Coronary artery (tissue), 2 donors: ENCODE data around the gene TRPV4.
A peak's percentile ranks its signal among the peaks of the same experiment; 100 is the strongest.

ENCODE experiments used
- DNase-seq: peaks from one replicate; pipeline ENCODE4 v3.0.0-alpha.2; 2017; ENCODE audit warnings: low spot score
- H3K27ac ChIP-seq, 2 donors: fragments of 200-600 bp; sonication (generic); one replicate each; pipeline ENCODE4 v1.5.1; 2016 to 2019
- H3K4me3 ChIP-seq: fragments of 200-600 bp; sonication (generic); 2 replicates; pipeline ENCODE4 v1.5.1; 2016; ENCODE audit warnings: mild to moderate bottlenecking, moderate library complexity
- TF ChIP-seq, protein P1 (sequence below): fragments of 200-600 bp; sonication (generic); IDR thresholded peaks from one replicate; pipeline ENCODE4 v1.5.1; 2019; ENCODE audit warnings: antibody characterized with exemption

Gene TRPV4

DNA sequence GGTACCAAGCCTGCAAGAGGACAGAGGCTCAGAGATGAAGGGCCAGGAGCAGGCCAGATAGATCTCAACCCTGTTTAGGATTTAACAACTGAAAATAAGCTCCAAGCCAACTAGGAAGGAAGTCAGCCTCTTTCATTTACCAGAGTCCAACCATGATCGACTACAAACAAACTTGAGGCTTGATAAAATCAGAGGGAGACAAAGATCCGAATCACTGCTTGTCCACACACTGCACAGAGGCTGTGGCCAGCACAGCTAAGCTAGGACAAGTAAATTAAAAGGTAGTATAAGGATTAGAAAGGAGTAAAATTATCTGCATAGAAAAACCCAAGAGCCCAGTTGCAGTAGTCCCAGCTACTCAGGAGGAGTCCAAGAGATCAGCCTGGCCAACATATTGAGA lies 79.2 kb downstream of the TRPV4 start:
- Histone ChIP-seq H3K4me3 (no peak overlapping the region), H3K27ac (no peak overlapping the region)
- TF ChIP-seq, protein P1, sequence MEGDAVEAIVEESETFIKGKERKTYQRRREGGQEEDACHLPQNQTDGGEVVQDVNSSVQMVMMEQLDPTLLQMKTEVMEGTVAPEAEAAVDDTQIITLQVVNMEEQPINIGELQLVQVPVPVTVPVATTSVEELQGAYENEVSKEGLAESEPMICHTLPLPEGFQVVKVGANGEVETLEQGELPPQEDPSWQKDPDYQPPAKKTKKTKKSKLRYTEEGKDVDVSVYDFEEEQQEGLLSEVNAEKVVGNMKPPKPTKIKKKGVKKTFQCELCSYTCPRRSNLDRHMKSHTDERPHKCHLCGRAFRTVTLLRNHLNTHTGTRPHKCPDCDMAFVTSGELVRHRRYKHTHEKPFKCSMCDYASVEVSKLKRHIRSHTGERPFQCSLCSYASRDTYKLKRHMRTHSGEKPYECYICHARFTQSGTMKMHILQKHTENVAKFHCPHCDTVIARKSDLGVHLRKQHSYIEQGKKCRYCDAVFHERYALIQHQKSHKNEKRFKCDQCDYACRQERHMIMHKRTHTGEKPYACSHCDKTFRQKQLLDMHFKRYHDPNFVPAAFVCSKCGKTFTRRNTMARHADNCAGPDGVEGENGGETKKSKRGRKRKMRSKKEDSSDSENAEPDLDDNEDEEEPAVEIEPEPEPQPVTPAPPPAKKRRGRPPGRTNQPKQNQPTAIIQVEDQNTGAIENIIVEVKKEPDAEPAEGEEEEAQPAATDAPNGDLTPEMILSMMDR, result no peak
- peak; percentile 7 for DNase-seq

DNA sequence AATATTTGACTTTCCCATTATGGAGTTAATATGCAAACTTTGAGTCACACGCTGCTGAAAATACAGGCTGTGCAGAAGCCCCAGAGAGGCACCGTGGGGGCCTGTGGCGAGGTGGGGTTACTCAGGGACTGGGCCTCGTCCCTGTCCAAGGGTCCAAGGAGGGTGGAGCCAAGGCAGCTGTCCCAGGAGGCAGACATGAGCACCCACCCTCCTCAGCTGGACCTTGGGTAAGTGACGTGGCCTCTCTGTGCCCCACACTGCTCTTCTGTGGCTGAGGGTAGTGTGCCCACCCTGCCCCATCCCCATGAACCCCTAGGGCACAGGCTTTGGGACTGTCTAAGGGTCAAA lies 80.2 kb downstream of the TRPV4 start:
- Histone ChIP-seq H3K27ac (no peak overlapping the region), H3K4me3 (no peak overlapping the region)
- no peak for DNase-seq
- TF ChIP-seq, protein P1, result no peak

DNA sequence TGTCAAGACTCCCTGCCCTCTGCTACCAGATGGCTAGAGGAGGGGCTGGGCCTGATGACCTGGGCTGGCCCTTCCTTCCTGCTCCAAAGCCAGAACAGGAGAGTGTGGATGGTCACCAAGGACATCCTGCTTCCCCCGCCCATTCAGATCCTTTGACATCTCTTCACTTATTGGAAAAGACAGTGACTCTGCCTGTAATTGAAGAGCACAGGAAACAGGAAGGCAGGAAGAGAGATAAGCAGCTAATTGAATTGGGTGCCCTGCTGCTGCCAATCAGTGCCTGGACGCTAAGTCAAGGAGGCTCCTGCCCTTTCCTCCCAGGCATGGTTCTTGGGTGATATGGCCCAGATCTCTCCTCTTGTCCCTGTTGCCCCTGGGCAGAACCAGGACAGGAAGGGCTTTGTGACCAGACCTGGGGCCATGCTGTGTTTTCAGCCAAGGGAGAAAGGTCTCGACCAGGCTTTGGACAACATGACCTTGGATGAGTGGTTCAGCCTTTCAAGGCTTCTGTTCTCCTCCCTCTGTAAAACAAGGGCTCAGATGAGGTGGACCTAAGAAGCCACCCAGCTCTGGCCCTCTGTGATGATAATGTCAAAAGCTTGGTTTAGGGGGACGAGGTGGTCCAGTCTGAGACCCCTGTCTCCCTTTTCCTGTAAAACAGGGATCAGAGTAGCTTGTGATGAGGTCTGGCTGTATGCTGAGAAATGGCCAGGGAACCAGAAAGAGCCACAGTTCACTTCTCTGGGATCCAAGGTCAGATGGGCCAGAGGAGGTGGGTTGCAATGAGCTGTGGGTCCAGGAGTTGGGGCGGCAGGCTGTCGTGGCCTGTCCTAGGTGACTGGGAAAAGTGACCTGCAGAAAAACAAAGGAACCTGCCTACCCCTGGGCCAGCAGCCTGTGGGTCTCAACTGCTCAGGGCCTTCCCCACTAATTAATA lies 80.8 kb downstream of the TRPV4 start:
- no peak for DNase-seq
- no peak overlapping the region for H3K4me3 ChIP-seq
- H3K27ac ChIP-seq, result no peak overlapping the region
- TF ChIP-seq, protein P1, result no peak

DNA sequence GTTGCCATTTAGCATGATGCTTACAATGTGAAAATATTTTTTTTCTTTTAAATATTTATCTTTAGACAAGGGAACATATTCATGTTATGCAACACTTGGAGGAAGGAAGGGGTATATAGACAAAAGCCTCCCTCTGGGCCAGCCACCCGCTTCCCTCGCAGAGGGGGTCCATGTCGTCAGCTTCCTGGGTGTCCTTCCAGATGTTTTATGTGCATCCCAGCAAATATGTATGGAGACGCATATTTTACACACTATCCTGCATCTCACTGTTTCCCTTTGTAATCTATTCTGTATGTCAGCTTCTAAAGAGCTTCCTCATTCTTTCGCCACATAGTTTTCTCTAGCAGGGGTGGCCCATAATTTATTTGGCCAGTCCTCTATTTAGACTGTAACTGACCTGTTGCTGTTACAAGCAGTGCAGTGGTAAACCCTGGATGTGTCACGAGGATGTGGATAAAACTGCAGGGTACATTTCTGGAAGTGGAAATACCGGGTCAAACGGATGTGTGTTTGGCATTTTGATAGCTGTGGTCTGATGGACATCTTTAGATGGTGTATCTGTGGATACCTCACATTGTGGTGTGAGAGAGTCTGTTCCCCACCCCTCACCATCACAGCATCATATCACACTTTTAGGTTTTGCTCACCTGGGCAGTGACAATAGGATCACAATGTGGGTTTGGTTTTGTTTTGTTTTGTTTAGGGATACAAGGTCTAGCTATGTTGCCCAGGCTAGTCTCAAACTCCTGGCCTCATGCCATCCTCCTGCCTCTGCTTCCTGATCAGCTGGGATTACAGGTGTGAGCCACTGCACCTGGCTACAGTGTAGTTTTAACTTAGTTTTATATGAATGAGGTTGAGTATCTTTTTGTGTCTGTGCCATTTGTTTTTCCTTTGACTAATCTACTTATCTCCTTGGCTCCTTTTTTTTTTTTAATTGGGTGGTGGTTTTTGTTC lies 87.9 kb downstream of the TRPV4 start:
- H3K27ac ChIP-seq, result no peak overlapping the region
- no peak for DNase-seq
- TF ChIP-seq, protein P1, result no peak
- no peak overlapping the region for H3K4me3 ChIP-seq

DNA sequence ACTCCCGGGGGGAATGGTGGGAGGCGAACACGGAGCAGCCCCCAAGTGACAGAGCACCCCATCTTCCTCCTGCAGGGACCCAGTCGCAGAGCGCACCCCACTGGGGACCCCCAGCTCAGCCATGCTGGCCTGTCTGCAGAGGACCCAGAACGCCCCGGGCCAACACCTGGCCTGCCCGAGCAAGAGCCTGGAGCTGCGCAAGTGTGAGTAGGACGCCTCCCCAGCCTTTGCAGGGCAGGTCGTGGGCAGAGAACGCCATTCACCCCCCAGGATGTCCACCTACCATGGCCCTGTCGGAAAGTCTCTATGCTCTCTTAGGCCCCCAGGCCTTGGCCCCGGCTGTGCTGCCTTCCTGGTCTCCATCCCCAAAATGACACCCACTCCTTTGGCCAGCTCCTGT lies 89.2 kb downstream of the TRPV4 start:
- no peak for DNase-seq
- H3K27ac ChIP-seq, result no peak overlapping the region
- no peak overlapping the region for H3K4me3 ChIP-seq
- TF ChIP-seq, protein P1, result no peak

DNA sequence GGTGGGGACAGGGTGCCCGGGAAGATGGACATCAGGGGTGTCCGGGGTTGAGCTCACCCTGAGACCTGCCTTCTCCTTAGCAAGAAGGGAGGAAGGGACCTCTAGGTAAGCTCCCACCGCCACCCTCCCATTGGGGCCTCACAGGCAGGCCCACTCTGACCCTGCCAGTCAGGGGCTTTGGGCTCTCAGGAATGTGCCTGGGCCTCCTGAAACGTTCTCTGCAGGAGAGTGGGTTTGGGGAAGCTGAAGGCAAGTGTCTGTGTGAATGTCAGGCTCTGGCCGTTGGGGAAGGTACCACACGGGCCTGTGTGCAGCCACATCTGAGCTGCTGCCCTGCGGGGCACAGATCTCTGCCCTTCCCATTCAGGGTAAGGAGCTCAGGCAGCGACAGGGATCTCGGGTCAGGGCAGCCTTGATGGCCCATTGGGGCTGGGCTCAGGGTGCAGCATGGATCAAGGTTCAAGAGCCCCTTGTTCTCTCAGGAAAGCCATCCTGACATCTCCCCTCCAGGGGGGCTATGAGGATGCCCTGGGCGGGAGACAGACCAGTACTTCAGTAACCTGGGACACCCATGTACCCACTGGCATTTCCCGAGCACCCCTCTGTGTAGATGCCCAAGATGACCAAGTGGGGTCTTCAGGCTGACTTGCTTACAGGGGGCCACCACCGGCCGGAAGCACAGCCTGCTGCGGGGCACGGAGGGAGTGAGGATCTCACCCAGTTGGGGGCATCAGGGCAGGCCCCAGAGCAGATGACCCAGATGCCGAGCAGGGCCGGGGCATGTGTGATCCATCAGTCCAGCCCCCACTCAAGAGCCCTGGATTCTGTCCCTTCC lies 89.9 kb downstream of the TRPV4 start:
- TF ChIP-seq, protein P1, result no peak
- H3K4me3 ChIP-seq, result no peak overlapping the region
- H3K27ac ChIP-seq, result no peak overlapping the region
- no peak for DNase-seq
